Liver (tissue), 9 donors: ENCODE results near the gene GABPB1. TPM values are rescaled to one million over a fixed set of nuclear protein-coding genes. Genes with fewer than 3 reads are reported as not detected.

ENCODE experiments used
- DNase-seq: peaks from one replicate; pipeline ENCODE4 v3.0.0-alpha.2; 2017; ENCODE audit warnings: low spot score
- H3K27ac ChIP-seq, 2 donors: one replicate each; pipeline ENCODE4 v1.7.0; 2013; ENCODE audit warnings: inconsistent platforms in 2 of 2, low read length in 2 of 2, control low read depth in 1 of 2, low read depth in 1 of 2, mild to moderate bottlenecking in 1 of 2
- H3K27me3 ChIP-seq, 4 donors: one replicate each; pipeline versions ENCODE4 v1.6.1 to v1.7.0; 2013; ENCODE audit warnings: low read length in 3 of 4, inconsistent platforms in 1 of 4, mild to moderate bottlenecking in 1 of 4, moderate library complexity in 1 of 4; ENCODE audit not compliant: control insufficient read depth in 4 of 4, insufficient read depth in 4 of 4
- H3K36me3 ChIP-seq, 4 donors: one replicate each; pipeline versions ENCODE4 v1.6.1 to v1.7.0; 2013; ENCODE audit warnings: low read length in 3 of 4, mild to moderate bottlenecking in 3 of 4, low read depth in 1 of 4, moderate library complexity in 1 of 4; ENCODE audit not compliant: control insufficient read depth in 4 of 4, insufficient read depth in 3 of 4
- H3K4me1 ChIP-seq, 4 donors: one replicate each; pipeline versions ENCODE4 v1.6.1 to v1.7.0; 2013; ENCODE audit warnings: low read length in 3 of 4, mild to moderate bottlenecking in 3 of 4, moderate library complexity in 1 of 4; ENCODE audit not compliant: control insufficient read depth in 4 of 4, insufficient read depth in 4 of 4
- H3K4me3 ChIP-seq, 3 donors: one replicate each; pipeline versions ENCODE4 v1.6.1 to v1.7.0; 2013; ENCODE audit warnings: low read length in 3 of 3, control low read depth in 1 of 3, low read depth in 1 of 3, mild to moderate bottlenecking in 1 of 3
- H3K9ac ChIP-seq, 2 donors: one replicate each; pipeline ENCODE4 v1.7.0; 2013; ENCODE audit warnings: low read length in 2 of 2, mild to moderate bottlenecking in 2 of 2, moderate library complexity in 2 of 2, control low read depth in 1 of 2, low read depth in 1 of 2
- H3K9me3 ChIP-seq, 4 donors: one replicate each; pipeline versions ENCODE4 v1.6.1 to v1.7.0; 2013; ENCODE audit warnings: low read length in 3 of 4; ENCODE audit not compliant: control insufficient read depth in 4 of 4
- ATF3 ChIP-seq: IDR thresholded peaks from 2 replicates; pipeline ENCODE4 v1.6.1; 2016; ENCODE audit warnings: antibody characterized with exemption
- CTCF ChIP-seq: fragments of 150-350 bp; IDR thresholded peaks from 2 replicates; pipeline ENCODE4 v1.5.1; 2017; ENCODE audit warnings: improper control_type of control experiment, low read depth, low read length; ENCODE audit not compliant: missing input control
- EGR1 ChIP-seq, 2 donors: IDR thresholded peaks; 2 replicates each; pipeline ENCODE4 v1.6.1; 2016 to 2018; ENCODE audit warnings: antibody characterized with exemption in 2 of 2, low read depth in 2 of 2
- FOXA1 ChIP-seq: IDR thresholded peaks from 2 replicates; pipeline ENCODE4 v1.6.1; 2016; ENCODE audit warnings: antibody characterized with exemption
- FOXA2 ChIP-seq: IDR thresholded peaks from 2 replicates; pipeline ENCODE4 v1.6.1; 2016; ENCODE audit warnings: antibody characterized with exemption
- GABPA ChIP-seq, 2 donors: IDR thresholded peaks in 1 of 2; conservative IDR thresholded peaks in 1 of 2; 2 replicates each; pipeline ENCODE4 v1.6.1; 2016; ENCODE audit warnings: antibody characterized with exemption in 2 of 2, mild to moderate bottlenecking in 1 of 2, moderate library complexity in 1 of 2
- HNF4A ChIP-seq, 2 donors: conservative IDR thresholded peaks; 2 replicates each; pipeline ENCODE4 v1.6.1; 2016; ENCODE audit warnings: antibody characterized with exemption in 2 of 2, mild to moderate bottlenecking in 2 of 2
- HNF4G ChIP-seq: IDR thresholded peaks from 2 replicates; pipeline ENCODE4 v1.6.1; 2016; ENCODE audit warnings: antibody characterized with exemption
- JUND ChIP-seq, 2 donors: IDR thresholded peaks; 2 replicates each; pipeline ENCODE4 v1.6.1; 2016; ENCODE audit warnings: antibody characterized with exemption in 2 of 2
- NR2F2 ChIP-seq: IDR thresholded peaks from 2 replicates; pipeline ENCODE4 v1.6.1; 2016; ENCODE audit warnings: antibody characterized with exemption
- RAD21 ChIP-seq, 2 donors: IDR thresholded peaks; 2 replicates each; pipeline ENCODE4 v1.6.1; 2016; ENCODE audit warnings: antibody characterized with exemption in 2 of 2, mild to moderate bottlenecking in 2 of 2
- RXRA ChIP-seq, 2 donors: IDR thresholded peaks; 2 replicates each; pipeline ENCODE4 v1.6.1; 2017 to 2018; ENCODE audit warnings: antibody characterized with exemption in 2 of 2, mild to moderate bottlenecking in 1 of 2
- SP1 ChIP-seq: IDR thresholded peaks from 2 replicates; pipeline ENCODE4 v1.6.1; 2018; ENCODE audit warnings: antibody characterized with exemption, mild to moderate bottlenecking
- TAF1 ChIP-seq: conservative IDR thresholded peaks from 2 replicates; pipeline ENCODE4 v1.6.1; 2016; ENCODE audit warnings: antibody characterized with exemption, mild to moderate bottlenecking
- YY1 ChIP-seq: IDR thresholded peaks from 2 replicates; pipeline ENCODE4 v1.6.1; 2016; ENCODE audit warnings: antibody characterized with exemption, mild to moderate bottlenecking
- ZBTB33 ChIP-seq: IDR thresholded peaks from 2 replicates; pipeline ENCODE4 v1.6.1; 2016; ENCODE audit warnings: antibody characterized with exemption
- WGBS: extraction: QIAGEN DNeasy Blood & Tissue Kit; methylation state at CpG from one replicate; pipeline ENCODE4 v1.1.7; 2013; 5-methylcytosine and 5-hydroxymethylcytosine counted together
- polyA plus RNA-seq, 2 donors: library from polyadenylated mRNA; stranded (reverse) in 1 of 2; unstranded in 1 of 2; fragments of 200-250 nt in 1 of 2; fragments of >200 nt in 1 of 2; fragmentation: Nextera tagmentation in 1 of 2; extraction: Ambion mirVana in 1 of 2; gene quantifications; one replicate each; pipeline versions ENCODE4 v1.2.1 to v1.2.3, GENCODE V29; 2013 to 2015
- total RNA-seq, 2 donors: library from RNA; depleted of rRNA; stranded (reverse); fragments of >200 nt; gene quantifications; one replicate each; pipeline ENCODE4 v1.2.3, GENCODE V29; 2014
- TF ChIP-seq, protein P1 (sequence below): IDR thresholded peaks from 2 replicates; pipeline ENCODE4 v1.6.1; 2016; ENCODE audit warnings: antibody characterized with exemption
- donor health status: healthy.
- donor health status: healthy.
- donor health status: healthy.
- donor health status: healthy.
- donor health status: healthy.

Gene GABPB1
- total and polyA plus RNA-seq, 4 donors = 4.4 to 23.6 (median 9.8) TPM

- 95% methylated on average over 2 of the region's 2 CpGs for WGBS
- no peaks in the 10 kb centered on the region for H3K9me3 ChIP-seq
- TF ChIP-seq RAD21 (IDR thresholded peaks at IDR 0.05) (no peak), HNF4G (no peak), FOXA2 (no peak), GABPA (IDR thresholded peaks at IDR 0.05 in 1 of 2, conservative IDR thresholded peaks at IDR 0.05 in 1 of 2) (no peak), RXRA (IDR thresholded peaks at IDR 0.05) (no peak), TAF1 (no peak), HNF4A (conservative IDR thresholded peaks at IDR 0.05) (no peak), EGR1 (IDR thresholded peaks at IDR 0.05; ENCODE audit: low read depth in 2 of 2) (no peak), FOXA1 (no peak), ATF3 (no peak), JUND (IDR thresholded peaks at IDR 0.05) (no peak), NR2F2 (no peak), YY1 (no peak), ZBTB33 (no peak)
- TF ChIP-seq, protein P1, sequence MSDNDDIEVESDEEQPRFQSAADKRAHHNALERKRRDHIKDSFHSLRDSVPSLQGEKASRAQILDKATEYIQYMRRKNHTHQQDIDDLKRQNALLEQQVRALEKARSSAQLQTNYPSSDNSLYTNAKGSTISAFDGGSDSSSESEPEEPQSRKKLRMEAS = no peak
- H3K4me3 ChIP-seq = no peak overlapping the region
- no peak for DNase-seq
- peaks cover 0 to 16% (median 8%) of the 10 kb centered on the region in 4 donors for H3K4me1 ChIP-seq
- no peaks in the 10 kb centered on the region for H3K27me3 ChIP-seq
- H3K36me3 ChIP-seq = peaks cover 4 to 16% (median 8%) of the 10 kb centered on the region in 4 donors
- no peak overlapping the region for H3K27ac ChIP-seq
- no peak overlapping the region for H3K9ac ChIP-seq
Measured at GRCh38 chr15:50365570-50365969, 10.6 kb upstream of the GABPB1 start.

DNA sequence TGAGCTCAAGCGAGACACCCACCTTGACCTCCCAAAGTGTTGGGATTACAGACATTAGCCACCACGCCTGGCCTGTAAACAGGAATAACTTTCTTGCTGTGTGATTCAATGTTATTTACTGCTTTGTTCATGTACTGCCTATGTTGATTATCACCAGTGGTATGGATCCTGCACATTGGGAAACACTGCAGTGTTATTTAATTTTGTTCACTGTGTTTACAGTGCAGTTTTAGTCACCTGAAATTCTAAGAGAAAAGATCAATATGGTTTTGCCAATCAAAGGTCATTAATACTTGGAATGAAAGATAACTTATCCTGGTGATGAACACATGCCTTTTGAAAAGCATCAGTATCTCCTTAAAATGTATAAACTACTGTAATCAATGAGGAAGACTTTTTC, 8.6 kb upstream of the GABPB1 start:
- no peak for TF ChIP-seq YY1
- TF ChIP-seq RXRA (IDR thresholded peaks at IDR 0.05) = peak in 1 of 2 donors; percentile 18
- no peak for TF ChIP-seq HNF4G
- peak; percentile 56 for TF ChIP-seq FOXA2
- no peak for TF ChIP-seq RAD21 (IDR thresholded peaks at IDR 0.05)
- peak; percentile 19 to 42 for TF ChIP-seq HNF4A (conservative IDR thresholded peaks at IDR 0.05)
- TF ChIP-seq SP1 = peak; percentile 23
- TF ChIP-seq FOXA1 = peak; percentile 22
- no peaks in the 10 kb centered on the region for H3K9me3 ChIP-seq

GRCh38 chr15:50361756-50362155, 6.8 kb upstream of the GABPB1 start:
- no peak overlapping the region for H3K9ac ChIP-seq
- H3K9me3 ChIP-seq = no peaks in the 10 kb centered on the region
- TF ChIP-seq EGR1 (IDR thresholded peaks at IDR 0.05; ENCODE audit: low read depth in 2 of 2) (no peak), CTCF (no peak), FOXA1 (no peak), NR2F2 (no peak), YY1 (no peak), HNF4G (no peak), RXRA (IDR thresholded peaks at IDR 0.05) (no peak), FOXA2 (no peak), ZBTB33 (no peak), RAD21 (IDR thresholded peaks at IDR 0.05) (no peak), SP1 (no peak)
- TF ChIP-seq, protein P1 = no peak
- H3K36me3 ChIP-seq = peaks cover 5 to 21% (median 10%) of the 10 kb centered on the region in 4 donors
- peaks cover 0 to 14% (median 7%) of the 10 kb centered on the region in 4 donors for H3K4me1 ChIP-seq
- 87% methylated on average over 6 of the region's 6 CpGs for WGBS
- no peaks in the 10 kb centered on the region for H3K27me3 ChIP-seq
- H3K27ac ChIP-seq = no peak overlapping the region
- no peak overlapping the region for H3K4me3 ChIP-seq
- no peak for DNase-seq

More for the DNA sequence above, 8.6 kb upstream of the GABPB1 start:
- no peak overlapping the region for H3K9ac ChIP-seq
- no peak for DNase-seq
- 91% methylated on average over 2 of the region's 2 CpGs for WGBS
- no peaks in the 10 kb centered on the region for H3K27me3 ChIP-seq
- H3K4me1 ChIP-seq = peaks cover 0 to 10% (median 3%) of the 10 kb centered on the region in 4 donors
- peaks cover 5 to 21% (median 9%) of the 10 kb centered on the region in 4 donors for H3K36me3 ChIP-seq
- no peak overlapping the region for H3K4me3 ChIP-seq
- H3K27ac ChIP-seq = no peak overlapping the region
